Neural cell (in vitro differentiated cells): Measurements from ENCODE around the gene HOGA1. TPM values are rescaled to one million over a fixed set of nuclear protein-coding genes. Genes with fewer than 3 reads are reported as not detected.

Experiments
- H2AFZ ChIP-seq: fragments of 200-600, 300-800 bp; sonication (generic), shearing (Covaris generic); 2 replicates; pipeline ENCODE4 v1.6.0; 2014; ENCODE audit warnings: low read depth, mild to moderate bottlenecking, antibody characterized with exemption, low read length, moderate library complexity
- H3F3A ChIP-seq: fragments of 200-600 bp; shearing (Covaris generic); 2 replicates; pipeline ENCODE4 v1.6.1; 2016; ENCODE audit warnings: mild to moderate bottlenecking, moderate library complexity, mixed read lengths, antibody characterized with exemption, low read length; ENCODE audit not compliant: insufficient read depth, poor library complexity, severe bottlenecking
- H3K27ac ChIP-seq: fragments of 200-600, 300-800 bp; sonication (generic), shearing (Covaris generic); 2 replicates; pipeline ENCODE4 v1.5.1; 2014; ENCODE audit warnings: mild to moderate bottlenecking, low read length, moderate library complexity
- H3K27me3 ChIP-seq: fragments of 300-800, 200-600 bp; sonication (generic), shearing (Covaris generic); 2 replicates; pipeline ENCODE4 v1.6.0; 2014; ENCODE audit warnings: mild to moderate bottlenecking, low read depth, low read length, moderate library complexity; ENCODE audit not compliant: insufficient read depth
- H3K36me3 ChIP-seq: fragments of 300-800, 200-600 bp; sonication (generic), shearing (Covaris generic); 2 replicates; pipeline ENCODE4 v1.5.1; 2014; ENCODE audit warnings: mild to moderate bottlenecking, antibody characterized with exemption, low read length, moderate library complexity; ENCODE audit not compliant: insufficient read depth
- H3K4me2 ChIP-seq: fragments of 300-800, 200-600 bp; sonication (generic), shearing (Covaris generic); 2 replicates; pipeline ENCODE4 v1.6.0; 2014; ENCODE audit warnings: mild to moderate bottlenecking, low read length
- H3K4me3 ChIP-seq: fragments of 300-800, 200-600 bp; sonication (generic), shearing (Covaris generic); 2 replicates; pipeline ENCODE4 v1.5.1; 2014; ENCODE audit warnings: mild to moderate bottlenecking, low read length, moderate library complexity
- H3K79me2 ChIP-seq: fragments of 200-600 bp; shearing (Covaris generic); replicated peaks from 2 replicates; pipeline ENCODE4 v1.6.0; 2014; ENCODE audit warnings: mild to moderate bottlenecking, low read length, moderate library complexity; ENCODE audit not compliant: insufficient read depth
- H3K9ac ChIP-seq: fragments of 300-800, 200-600 bp; sonication (generic), shearing (Covaris generic); 2 replicates; pipeline ENCODE4 v1.6.1; 2016; ENCODE audit warnings: mild to moderate bottlenecking, low read length, mixed read lengths
- H3K9me2 ChIP-seq: fragments of 200-600 bp; shearing (Covaris generic); 2 replicates; pipeline ENCODE4 v1.6.1; 2016; ENCODE audit warnings: mild to moderate bottlenecking, low read length, mixed read lengths; ENCODE audit not compliant: insufficient read depth
- H3K9me3 ChIP-seq: fragments of 200-600, 300-800 bp; sonication (generic), shearing (Covaris generic); 2 replicates; pipeline ENCODE4 v1.6.1; 2016; ENCODE audit warnings: mild to moderate bottlenecking, mixed run types, low read length, moderate library complexity, mixed read lengths
- H4K20me1 ChIP-seq: fragments of 200-600 bp; shearing (Covaris generic); 2 replicates; pipeline ENCODE4 v1.6.1; 2016; ENCODE audit warnings: mild to moderate bottlenecking, mixed run types; ENCODE audit not compliant: insufficient read depth
- CTCF ChIP-seq: fragments of 450-650 bp; IDR thresholded peaks from 2 replicates; pipeline ENCODE4 v1.5.1; 2014; ENCODE audit warnings: antibody characterized with exemption, mild to moderate bottlenecking, moderate library complexity; ENCODE audit not compliant: poor library complexity, severe bottlenecking
- EP300 ChIP-seq: fragments of 450-650 bp; conservative IDR thresholded peaks from 2 replicates; pipeline ENCODE4 v1.6.1; 2014; ENCODE audit warnings: antibody characterized with exemption, mild to moderate bottlenecking, moderate library complexity; ENCODE audit not compliant: poor library complexity, severe bottlenecking
- EZH2 ChIP-seq: fragments of 200-600, 300-800 bp; shearing (Covaris generic), sonication (generic); IDR thresholded peaks from 2 replicates; pipeline ENCODE4 v1.6.1; 2014; ENCODE audit warnings: antibody characterized with exemption, low read length, borderline replicate concordance, mild to moderate bottlenecking; ENCODE audit not compliant: insufficient read depth, poor library complexity, severe bottlenecking
- MXI1 ChIP-seq: fragments of 450-650 bp; conservative IDR thresholded peaks from 2 replicates; pipeline ENCODE4 v1.6.1; 2014; ENCODE audit warnings: antibody characterized with exemption, mild to moderate bottlenecking; ENCODE audit not compliant: poor library complexity, severe bottlenecking
- POLR2AphosphoS5 ChIP-seq: IDR thresholded peaks from 2 replicates; pipeline ENCODE4 v1.6.1; 2012
- RAD21 ChIP-seq: fragments of 450-650 bp; conservative IDR thresholded peaks from 2 replicates; pipeline ENCODE4 v1.6.1; 2014; ENCODE audit warnings: antibody characterized with exemption, mild to moderate bottlenecking, moderate library complexity
- REST ChIP-seq: IDR thresholded peaks from 2 replicates; pipeline ENCODE4 v1.6.1; 2012; ENCODE audit warnings: borderline replicate concordance
- SMC3 ChIP-seq: fragments of 450-650 bp; conservative IDR thresholded peaks from 2 replicates; pipeline ENCODE4 v1.6.1; 2014; ENCODE audit warnings: antibody characterized with exemption, mild to moderate bottlenecking, moderate library complexity; ENCODE audit not compliant: poor library complexity
- TAF1 ChIP-seq: IDR thresholded peaks from 2 replicates; pipeline ENCODE4 v1.6.1; 2012; ENCODE audit warnings: low read depth
- polyA plus RNA-seq: library from polyadenylated mRNA; depleted of rRNA; stranded (reverse); fragments of >200 nt; gene quantifications from 2 replicates; pipeline ENCODE4 v1.2.3, GENCODE V29; 2014

The HOGA1 gene
- polyA plus RNA-seq, 1 donor from 2014 or later = not detected

GRCh38 chr10:97600616-97601015, 16.4 kb downstream of the HOGA1 start:
- TF ChIP-seq TAF1 (no peak), MXI1 (no peak), EZH2 (no peak), POLR2AphosphoS5 (no peak), RAD21 (no peak), SMC3 (no peak), REST (no peak), CTCF (no peak), EP300 (no peak)
- H3K27ac ChIP-seq = no peak overlapping the region

GRCh38 chr10:97601268-97602215, 17.4 kb downstream of the HOGA1 start:
- Histone ChIP-seq H4K20me1 (no peaks in the 10 kb centered on the region), H3K79me2 (no peaks in the 10 kb centered on the region), H2AFZ (no peak overlapping the region), H3F3A (no peaks in the 10 kb centered on the region), H3K9me2 (no peaks in the 10 kb centered on the region), H3K4me2 (no peak overlapping the region), H3K27me3 (no peaks in the 10 kb centered on the region), H3K4me3 (no peak overlapping the region), H3K27ac (no peak overlapping the region), H3K9me3 (no peaks in the 10 kb centered on the region), H3K9ac (no peak overlapping the region), H3K36me3 (no peaks in the 10 kb centered on the region)
- TF ChIP-seq TAF1 (no peak), CTCF (no peak), POLR2AphosphoS5 (no peak), EP300 (no peak), SMC3 (no peak), RAD21 (no peak), MXI1 (no peak), REST (no peak), EZH2 (no peak)

More at GRCh38 chr10:97600616-97601015, 16.4 kb downstream of the HOGA1 start:
- Histone ChIP-seq H3K9me2 (no peaks in the 10 kb centered on the region), H3K79me2 (no peaks in the 10 kb centered on the region), H3K4me3 (no peak overlapping the region), H3K36me3 (no peaks in the 10 kb centered on the region), H3K9ac (no peak overlapping the region), H3K4me2 (no peak overlapping the region), H4K20me1 (no peaks in the 10 kb centered on the region), H3K9me3 (no peaks in the 10 kb centered on the region), H3K27me3 (no peaks in the 10 kb centered on the region), H2AFZ (no peak overlapping the region), H3F3A (no peaks in the 10 kb centered on the region)
